Measurements from ENCODE around the gene KLC1.

KLC1 gene

DNA sequence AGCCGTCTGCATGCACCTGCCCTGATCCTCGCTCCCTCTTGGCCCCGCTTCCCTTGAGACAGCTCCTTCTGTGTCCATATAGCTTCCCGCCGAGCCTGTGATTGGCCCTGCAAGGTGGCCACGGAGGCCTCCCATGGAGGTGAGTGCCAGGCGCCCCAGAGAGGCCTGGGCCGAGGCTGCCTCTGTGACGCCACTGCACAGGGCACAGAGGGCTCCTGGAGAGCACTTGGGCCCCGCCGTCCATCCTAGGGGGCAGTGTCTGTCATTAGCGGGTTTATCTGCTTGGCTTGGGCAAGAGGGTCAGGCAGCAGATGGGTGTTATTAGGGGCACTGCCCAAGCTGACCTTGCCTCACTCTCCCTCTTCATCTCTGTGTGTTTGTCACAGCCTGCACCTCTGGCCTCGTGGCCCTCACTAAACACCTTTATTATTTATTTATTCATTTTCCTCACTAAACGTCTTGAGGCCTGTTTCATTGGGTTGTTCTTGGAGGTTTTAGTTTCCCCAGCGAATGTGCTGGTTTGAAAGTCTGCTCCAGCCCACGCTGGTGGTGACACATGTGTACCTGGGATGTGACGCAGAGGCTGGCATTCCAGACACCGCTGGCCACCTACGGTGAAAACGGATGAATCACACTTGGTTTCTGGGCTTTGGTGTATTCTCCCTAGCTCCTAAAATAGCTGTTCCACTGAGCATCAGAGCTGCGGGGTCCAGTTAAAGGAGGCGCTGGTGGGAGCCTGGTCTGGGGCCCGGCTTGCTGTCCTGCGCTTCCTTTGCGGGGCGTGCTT, 92.5 kb downstream of the KLC1 start:
- FAIRE-seq (no peak), DNase-seq (ENCODE audit: insufficient read length, low spot score) (no peak)
- TF ChIP-seq SPI1 (IDR thresholded peaks at IDR 0.05; ENCODE audit: low read depth, low read length) (no peak), POLR2A (IDR thresholded peaks at IDR 0.05; ENCODE audit: low read depth, low read length) (no peak), PAX5 (IDR thresholded peaks at IDR 0.05; ENCODE audit: insufficient read depth, low read length, severe bottlenecking) (no peak), TAF1 (IDR thresholded peaks at IDR 0.05; ENCODE audit: low read depth, low read length) (no peak), POLR2AphosphoS5 (IDR thresholded peaks at IDR 0.05; ENCODE audit: low read depth, low read length) (no peak), POU2F2 (IDR thresholded peaks at IDR 0.05; ENCODE audit: low read depth, low read length) (no peak)

DNA sequence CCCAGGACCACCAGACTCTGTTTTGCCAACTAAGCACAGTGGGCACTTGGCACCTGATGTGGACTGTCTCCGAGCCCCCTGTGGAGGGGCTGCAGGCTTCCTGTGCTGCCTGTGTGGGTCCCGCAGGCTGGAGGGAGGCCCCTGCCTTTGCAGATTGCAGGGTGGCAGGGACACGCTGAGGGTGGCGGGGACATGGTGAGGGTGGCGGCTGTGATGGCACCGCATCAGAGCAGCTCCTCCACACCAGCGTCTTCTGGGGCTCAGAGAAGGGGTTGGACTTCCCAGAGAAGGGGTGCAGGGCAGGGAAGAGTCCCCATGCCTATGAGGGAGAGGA, 94.7 kb downstream of the KLC1 start:
- DNase-seq (ENCODE audit: insufficient read length, low spot score) (no peak), FAIRE-seq (no peak)
- TF ChIP-seq POLR2A (IDR thresholded peaks at IDR 0.05; ENCODE audit: low read depth, low read length) (no peak), POLR2AphosphoS5 (IDR thresholded peaks at IDR 0.05; ENCODE audit: low read depth, low read length) (no peak)

DNA sequence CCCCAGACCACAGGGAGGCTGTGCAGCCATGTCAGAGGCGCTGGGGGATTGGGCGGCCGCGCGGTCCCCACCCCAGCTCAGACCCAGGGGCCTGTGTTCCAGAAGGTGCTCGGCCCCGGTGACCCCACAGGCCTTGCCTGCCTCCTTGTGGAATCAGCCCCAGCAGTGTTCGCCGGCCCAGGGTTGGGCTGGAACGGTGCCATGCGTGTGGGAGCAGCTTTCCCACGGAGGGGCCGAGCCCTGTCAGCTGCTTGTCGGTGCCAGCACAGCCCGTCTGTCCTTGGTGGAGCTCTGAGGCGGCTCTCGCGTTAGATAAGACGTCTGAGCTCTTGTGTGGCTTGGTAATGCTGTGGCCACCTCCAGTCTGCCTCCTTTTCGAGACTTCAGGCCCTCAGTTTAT, 95.1 kb downstream of the KLC1 start:
- DNase-seq (ENCODE audit: insufficient read length, low spot score) (no peak), FAIRE-seq (no peak)
- no peak for TF ChIP-seq POLR2A (IDR thresholded peaks at IDR 0.05; ENCODE audit: low read depth, low read length)
- no peak for TF ChIP-seq POU2F2 (IDR thresholded peaks at IDR 0.05; ENCODE audit: low read depth, low read length)
- no peak for TF ChIP-seq PAX5 (IDR thresholded peaks at IDR 0.05; ENCODE audit: insufficient read depth, low read length, severe bottlenecking)
- TF ChIP-seq TAF1 (IDR thresholded peaks at IDR 0.05; ENCODE audit: low read depth, low read length): no peak
- TF ChIP-seq POLR2AphosphoS5 (IDR thresholded peaks at IDR 0.05; ENCODE audit: low read depth, low read length): no peak
- no peak for TF ChIP-seq SPI1 (IDR thresholded peaks at IDR 0.05; ENCODE audit: low read depth, low read length)

DNA sequence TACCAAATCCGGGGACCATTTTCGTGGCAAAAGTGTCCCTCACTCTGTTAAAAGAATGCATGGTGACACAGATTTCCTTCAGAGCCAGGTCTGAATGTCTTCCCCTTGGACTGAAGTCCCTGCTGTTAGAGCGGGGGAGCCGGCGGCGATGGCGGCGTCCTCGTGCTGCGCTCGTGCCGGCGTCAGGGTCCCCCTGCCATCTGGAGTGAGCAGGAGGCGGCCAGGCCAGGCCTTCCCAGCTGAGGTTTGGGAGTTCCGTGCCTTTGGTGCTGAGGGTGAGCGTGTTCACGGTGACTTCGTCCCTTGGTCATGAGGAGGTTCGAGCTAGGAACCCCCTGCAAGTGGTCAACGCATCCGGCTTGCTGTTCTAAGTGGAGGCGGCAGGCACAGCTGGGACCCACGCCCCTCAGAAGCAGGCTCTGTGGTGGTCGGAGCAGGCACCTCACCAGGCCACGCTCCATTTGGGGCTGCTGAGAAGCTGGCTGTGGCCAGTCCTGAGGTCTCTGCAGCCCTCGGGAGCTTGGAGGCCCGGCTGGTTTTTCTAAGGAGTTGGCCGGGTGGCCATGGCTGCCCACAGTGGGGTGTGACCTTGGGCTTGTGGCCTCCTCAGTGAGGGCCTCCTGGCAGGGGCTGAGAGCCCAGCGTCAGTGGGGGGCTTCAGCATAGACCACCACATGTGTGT, 96.1 kb downstream of the KLC1 start:
- DNase-seq (ENCODE audit: insufficient read length, low spot score) (no peak), FAIRE-seq (no peak)
- TF ChIP-seq POLR2A (IDR thresholded peaks at IDR 0.05; ENCODE audit: low read depth, low read length) (no peak), POU2F2 (IDR thresholded peaks at IDR 0.05; ENCODE audit: low read depth, low read length) (no peak), POLR2AphosphoS5 (IDR thresholded peaks at IDR 0.05; ENCODE audit: low read depth, low read length) (no peak), TAF1 (IDR thresholded peaks at IDR 0.05; ENCODE audit: low read depth, low read length) (no peak), SPI1 (IDR thresholded peaks at IDR 0.05; ENCODE audit: low read depth, low read length) (no peak), PAX5 (IDR thresholded peaks at IDR 0.05; ENCODE audit: insufficient read depth, low read length, severe bottlenecking) (no peak)

DNA sequence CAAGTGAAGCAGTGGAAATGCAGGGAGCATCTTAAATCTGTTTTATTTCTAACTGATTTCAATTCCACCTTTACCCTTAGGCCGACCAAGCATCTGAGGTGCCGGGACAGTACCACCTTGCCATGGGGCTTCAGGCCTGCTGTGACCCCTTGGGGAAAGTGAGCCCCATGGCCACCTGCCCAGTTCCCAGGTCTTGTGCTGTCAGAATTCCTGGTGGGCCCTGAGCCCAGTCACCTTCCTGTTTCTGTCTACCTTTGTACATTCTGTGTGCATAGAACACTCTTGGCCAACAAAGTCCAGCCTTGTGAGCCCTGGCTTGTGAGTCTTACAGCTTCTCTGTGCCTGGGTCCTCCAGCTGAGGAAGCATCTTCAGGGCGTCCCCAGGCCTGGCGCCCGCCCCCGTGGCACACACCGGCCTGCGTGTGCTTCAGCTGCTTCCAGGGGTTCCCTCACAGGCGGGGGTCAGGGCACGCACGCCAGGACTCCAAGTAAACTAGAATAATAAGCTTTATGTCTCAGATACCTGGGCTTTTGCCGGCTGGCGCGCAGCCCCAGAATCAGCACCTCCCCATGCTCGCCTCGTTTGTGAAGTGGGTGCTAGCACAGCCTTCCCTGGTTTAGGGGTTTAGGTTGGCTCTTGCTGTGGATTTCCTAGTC, 96.9 kb downstream of the KLC1 start:
- no peak for FAIRE-seq
- no peak for TF ChIP-seq POU2F2 (IDR thresholded peaks at IDR 0.05; ENCODE audit: low read depth, low read length)
- no peak for TF ChIP-seq POLR2AphosphoS5 (IDR thresholded peaks at IDR 0.05; ENCODE audit: low read depth, low read length)
- TF ChIP-seq SPI1 (IDR thresholded peaks at IDR 0.05; ENCODE audit: low read depth, low read length): no peak
- TF ChIP-seq POLR2A (IDR thresholded peaks at IDR 0.05; ENCODE audit: low read depth, low read length): no peak
- TF ChIP-seq PAX5 (IDR thresholded peaks at IDR 0.05; ENCODE audit: insufficient read depth, low read length, severe bottlenecking): no peak
- TF ChIP-seq TAF1 (IDR thresholded peaks at IDR 0.05; ENCODE audit: low read depth, low read length): no peak
- DNase-seq (ENCODE audit: insufficient read length, low spot score): no peak

DNA sequence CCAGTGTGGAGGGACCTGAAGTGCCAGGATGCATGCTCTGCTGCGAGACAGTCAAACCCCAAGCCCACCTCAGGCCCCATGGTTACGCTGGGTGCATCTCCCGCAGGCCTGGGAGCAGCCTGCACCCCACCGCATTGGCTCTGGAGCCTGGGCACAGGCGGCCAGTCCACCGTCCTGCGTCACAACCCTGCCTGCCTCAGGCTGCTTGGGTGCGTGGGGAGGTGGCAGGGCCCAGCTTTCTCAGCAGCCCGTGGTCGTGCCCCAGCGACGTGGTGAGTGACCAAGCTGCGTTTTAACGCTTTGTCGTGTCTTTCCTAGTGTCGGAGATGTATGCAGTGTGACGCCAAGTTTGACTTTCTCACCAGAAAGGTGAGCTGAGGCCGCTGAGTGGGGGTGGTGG, 97.5 kb downstream of the KLC1 start:
- no peak for FAIRE-seq
- no peak for TF ChIP-seq POLR2A (IDR thresholded peaks at IDR 0.05; ENCODE audit: low read depth, low read length)

DNA sequence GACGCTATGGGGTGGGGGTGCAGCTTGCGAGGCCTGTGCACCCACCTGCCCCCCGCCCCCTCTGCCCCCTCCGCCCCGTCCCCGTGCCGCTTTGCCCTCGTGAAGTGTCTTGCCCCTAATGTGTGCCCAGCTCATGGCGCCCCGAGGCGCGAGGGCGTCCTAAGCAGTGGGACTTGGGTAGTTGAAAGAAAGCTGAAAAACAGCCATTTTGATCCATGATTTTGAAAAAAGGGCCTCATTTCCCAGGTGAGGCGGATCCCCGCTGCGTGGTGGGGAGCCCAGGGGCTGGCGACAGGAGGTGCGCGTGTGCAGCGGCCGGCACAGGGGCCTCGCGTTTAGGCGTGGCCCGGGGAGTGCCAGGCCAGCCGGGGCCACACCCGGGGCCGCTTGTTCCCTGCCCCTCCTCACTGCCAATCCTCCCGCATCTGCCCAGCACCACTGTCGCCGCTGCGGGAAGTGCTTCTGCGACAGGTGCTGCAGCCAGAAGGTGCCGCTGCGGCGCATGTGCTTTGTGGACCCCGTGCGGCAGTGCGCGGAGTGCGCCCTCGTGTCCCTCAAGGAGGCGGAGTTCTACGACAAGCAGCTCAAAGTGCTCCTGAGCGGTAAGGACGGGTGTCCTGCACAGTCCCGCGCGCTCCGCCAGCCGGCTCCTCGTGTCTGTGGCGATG, 98.4 kb downstream of the KLC1 start:
- no peak for TF ChIP-seq TAF1 (IDR thresholded peaks at IDR 0.05; ENCODE audit: low read depth, low read length)
- no peak for TF ChIP-seq POLR2AphosphoS5 (IDR thresholded peaks at IDR 0.05; ENCODE audit: low read depth, low read length)
- TF ChIP-seq SPI1 (IDR thresholded peaks at IDR 0.05; ENCODE audit: low read depth, low read length): no peak
- DNase-seq (ENCODE audit: insufficient read length, low spot score) (no peak), FAIRE-seq (no peak)

More for the DNA sequence above, 97.5 kb downstream of the KLC1 start:
- DNase-seq (ENCODE audit: insufficient read length, low spot score): no peak

DNA sequence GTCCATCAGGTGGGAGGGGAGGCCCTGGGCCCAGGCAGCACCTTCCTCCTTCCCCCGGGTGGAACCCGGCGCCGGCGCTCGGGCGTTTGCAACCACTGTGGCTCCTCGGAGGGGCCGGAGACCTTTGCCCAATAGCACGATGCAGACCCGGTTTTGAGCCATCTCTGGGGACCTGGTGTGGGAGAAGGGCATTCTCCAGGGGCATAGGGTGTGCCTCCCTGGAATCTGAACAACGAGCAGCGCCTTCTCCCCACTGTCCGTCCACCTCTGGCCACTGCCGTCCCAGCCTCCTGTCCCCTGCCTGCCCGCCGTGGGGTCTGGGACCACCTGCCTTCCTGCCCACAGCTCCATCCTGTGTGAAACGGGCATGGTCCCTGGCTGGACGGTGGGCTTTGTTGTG, 99.1 kb downstream of the KLC1 start:
- no peak for DNase-seq (ENCODE audit: insufficient read length, low spot score)
- no peak for TF ChIP-seq SPI1 (IDR thresholded peaks at IDR 0.05; ENCODE audit: low read depth, low read length)
- TF ChIP-seq PAX5 (IDR thresholded peaks at IDR 0.05; ENCODE audit: insufficient read depth, low read length, severe bottlenecking): no peak
- TF ChIP-seq POU2F2 (IDR thresholded peaks at IDR 0.05; ENCODE audit: low read depth, low read length): no peak
- TF ChIP-seq POLR2A (IDR thresholded peaks at IDR 0.05; ENCODE audit: low read depth, low read length): no peak
- no peak for FAIRE-seq

DNA sequence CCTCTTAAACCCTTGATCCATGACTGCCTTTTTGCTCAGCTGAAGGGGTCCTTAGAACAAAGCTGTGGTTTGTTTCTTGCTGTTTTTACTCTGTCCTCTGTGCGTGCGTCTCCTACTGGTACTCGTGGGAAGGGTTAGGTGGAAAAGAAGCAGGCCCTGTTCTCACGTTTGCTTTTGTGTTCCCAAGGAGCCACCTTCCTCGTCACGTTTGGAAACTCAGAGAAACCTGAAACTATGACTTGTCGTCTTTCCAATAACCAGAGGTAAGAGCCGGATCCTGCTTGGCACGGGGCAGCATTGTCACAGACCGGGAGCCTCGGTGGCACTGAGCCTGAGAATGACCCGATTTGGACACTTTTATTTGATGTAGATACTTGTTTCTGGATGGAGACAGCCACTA, 99.7 kb downstream of the KLC1 start:
- no peak for DNase-seq (ENCODE audit: insufficient read length, low spot score)
- no peak for FAIRE-seq
- no peak for TF ChIP-seq POLR2AphosphoS5 (IDR thresholded peaks at IDR 0.05; ENCODE audit: low read depth, low read length)
- no peak for TF ChIP-seq PAX5 (IDR thresholded peaks at IDR 0.05; ENCODE audit: insufficient read depth, low read length, severe bottlenecking)
- TF ChIP-seq POLR2A (IDR thresholded peaks at IDR 0.05; ENCODE audit: low read depth, low read length): no peak
- TF ChIP-seq POU2F2 (IDR thresholded peaks at IDR 0.05; ENCODE audit: low read depth, low read length): no peak
- TF ChIP-seq SPI1 (IDR thresholded peaks at IDR 0.05; ENCODE audit: low read depth, low read length): no peak
- no peak for TF ChIP-seq TAF1 (IDR thresholded peaks at IDR 0.05; ENCODE audit: low read depth, low read length)

Data from GM12891 (cell line).